GM12892 (cell line): ENCODE data around the gene LDLRAD4.

Source experiments
- POLR2AphosphoS5 ChIP-seq: IDR thresholded peaks from 2 replicates; pipeline ENCODE4 v1.6.1; 2011; ENCODE audit warnings: low read depth, low read length, control low read depth
- TAF1 ChIP-seq: IDR thresholded peaks from 2 replicates; pipeline ENCODE4 v1.6.1; 2011; ENCODE audit warnings: low read depth, mild to moderate bottlenecking, control low read depth, low read length, borderline replicate concordance

DNA sequence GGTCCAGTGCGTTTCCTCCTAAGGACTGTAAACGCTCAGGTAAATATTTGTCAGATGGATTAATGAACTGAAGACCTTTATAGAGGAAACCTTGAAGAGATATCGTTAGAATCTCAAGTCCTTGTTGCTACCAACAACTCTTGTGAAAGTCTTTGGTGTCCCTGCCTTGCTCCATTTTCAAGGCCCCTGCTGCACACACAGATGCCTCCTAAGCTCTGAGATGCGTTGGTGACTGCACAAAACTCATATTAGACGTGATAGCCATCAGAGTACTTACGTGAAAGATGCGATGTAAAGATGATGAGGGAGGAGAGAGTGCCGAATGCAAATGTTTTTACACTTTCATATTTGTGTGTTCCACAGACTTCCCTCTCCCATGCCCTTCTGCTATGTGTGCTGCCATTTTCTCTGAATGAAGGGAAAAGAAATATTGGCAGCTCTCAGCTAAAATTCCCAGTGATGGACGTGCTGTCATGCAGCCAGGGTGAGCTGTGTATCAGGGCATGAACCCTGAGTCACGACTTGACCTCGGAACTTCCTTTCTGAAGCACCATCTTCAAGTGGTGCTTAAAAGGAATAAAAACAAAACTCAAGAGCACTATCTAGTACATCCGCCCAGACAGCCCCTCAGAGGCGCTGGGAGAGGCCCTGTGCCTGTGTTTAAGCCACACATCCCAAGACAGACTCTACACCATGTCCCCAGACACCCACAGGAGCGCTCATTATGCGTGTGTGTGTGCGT, 390.4 kb downstream of the LDLRAD4 start:
- TF ChIP-seq TAF1 (no peak), POLR2AphosphoS5 (no peak)
